ENCODE data around the gene LPP. TPM values are rescaled to one million over a fixed set of nuclear protein-coding genes. Genes with fewer than 3 reads are reported as not detected.

LPP gene
- total and polyA plus RNA-seq, 10 of the 15 experiments (the other 5 are each of a cell fraction or from before 2014, with no cell fraction given), result under 0.01 to 0.62 (median 0.03) TPM

DNA sequence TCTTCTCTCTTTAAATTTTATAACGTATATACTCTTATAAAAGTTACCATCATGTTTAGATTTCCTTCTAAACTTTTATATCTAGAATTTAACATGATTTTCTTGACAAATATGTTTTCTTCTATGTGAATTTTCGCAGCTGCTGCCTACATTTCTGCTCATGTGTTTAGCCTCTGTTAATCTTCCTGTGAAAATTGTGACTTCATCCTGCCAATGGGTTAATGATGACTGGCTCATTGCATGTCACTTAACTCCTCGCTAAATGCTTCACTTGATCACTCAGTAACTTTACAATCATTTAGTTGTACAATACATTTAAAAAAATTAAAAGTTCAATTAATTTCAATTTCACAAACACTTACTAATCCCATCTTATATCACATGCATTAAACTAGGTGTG lies 178.1 kb downstream of the LPP start:
- CTCF ChIA-PET, result interaction anchor here (1.4 kb wide), 1 partner anchor 10 kb away, joined by 3 read pairs; no protein-coding TSS in a partner anchor
- no peaks in the 10 kb centered on the region for H3K36me3 ChIP-seq (ENCODE audit: control insufficient read depth in 2 of 2, insufficient read depth in 2 of 2, low read length in 1 of 2)
- intact Hi-C loops (cut with micrococcal nuclease; ENCODE audit: unreplicated experiment), result no loop called here

DNA sequence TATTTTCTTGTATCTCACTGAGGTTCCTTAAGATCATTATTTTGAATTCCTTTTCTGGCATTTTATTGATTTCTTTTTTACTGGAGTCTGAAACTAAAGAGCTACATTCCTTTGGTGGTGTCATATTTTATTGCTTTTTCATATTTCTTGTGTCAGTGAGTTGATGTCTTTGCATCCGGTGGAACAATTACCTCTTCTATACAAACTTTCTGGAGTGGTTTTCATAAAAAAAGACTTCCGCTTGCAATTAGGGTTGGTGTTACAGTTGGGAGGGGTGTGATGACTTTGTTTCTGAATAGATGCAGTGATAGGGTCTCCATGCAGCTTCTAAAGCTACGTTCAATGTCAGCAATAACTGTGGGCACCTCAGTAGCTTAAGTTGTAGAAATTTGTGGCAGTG lies 181.7 kb downstream of the LPP start:
- Histone ChIP-seq H3K79me2 (ENCODE audit: control insufficient read depth, insufficient read depth, low read length) (no peaks in the 10 kb centered on the region), H3K9ac (ENCODE audit: control insufficient read depth, insufficient read depth, low read length) (no peak overlapping the region), H3K36me3 (ENCODE audit: control insufficient read depth in 2 of 2, insufficient read depth in 2 of 2, low read length in 1 of 2) (no peaks in the 10 kb centered on the region), H2AFZ (ENCODE audit: control insufficient read depth, low read depth, low read length) (no peak overlapping the region), H3K9me3 (replicated peaks; ENCODE audit: control insufficient read depth, insufficient read depth, low read length) (no peaks in the 10 kb centered on the region; the same call in 2 of the 3 replicates), H3K4me2 (ENCODE audit: control insufficient read depth, insufficient read depth) (no peak overlapping the region), H3K4me1 (ENCODE audit: control insufficient read depth, insufficient read depth, low read length) (no peaks in the 10 kb centered on the region), H3K27ac (ENCODE audit: control insufficient read depth, insufficient read depth) (no peak overlapping the region), H3K4me3 (no peak overlapping the region), H3K27me3 (replicated peaks in 1 of 2; ENCODE audit: control insufficient read depth in 2 of 2, insufficient read depth in 2 of 2, low read length in 1 of 2) (peaks cover 2 to 5% of the 10 kb centered on the region in 2 experiments; a peak in 1 of 4 replicates), H4K20me1 (ENCODE audit: control insufficient read depth, insufficient read depth) (no peaks in the 10 kb centered on the region; the same call in 1 of the 2 replicates)
- ChIA-PET RAD21 (ENCODE audit: unreplicated experiment) (interaction anchor here (1.5 kb wide), 1 partner anchor 590 kb away, joined by 4 read pairs; the partner anchor contains the start of gene BCL6), SMC1A (ENCODE audit: uncharacterized antibody, unreplicated experiment) (no interaction called here), CTCF (no interaction called here), POLR2A (no interaction called here)
- no TSS peak for BruUV-seq (replicated peaks)
- no peak for DNase-seq (ENCODE audit: low read depth, low spot score)
- WGBS (ENCODE audit: insufficient coverage, insufficient replicate concordance, low lambda C conversion rate, missing lambda C conversion rate), result 68% methylated on average over 3 of the region's 3 CpGs
- intact Hi-C loops (cut with micrococcal nuclease; ENCODE audit: unreplicated experiment), result no loop called here
- no peak for FAIRE-seq
- in situ Hi-C loops (cut with MboI), result no loop called here
- no peak for ATAC-seq
- TF ChIP-seq SIX5 (IDR thresholded peaks at IDR 0.05; ENCODE audit: low read depth, low read length, severe bottlenecking), result no peak
- no peak for TF ChIP-seq TBL1XR1 (IDR thresholded peaks at IDR 0.05; ENCODE audit: low read depth, low read length)
- TF ChIP-seq IKZF2 (IDR thresholded peaks at IDR 0.05), result no peak
- TF ChIP-seq SRF (IDR thresholded peaks at IDR 0.05; ENCODE audit: low read depth in 2 of 2, low read length in 2 of 2), result no peak
- TF ChIP-seq CREB1 (IDR thresholded peaks at IDR 0.05; ENCODE audit: low read depth), result no peak
- TF ChIP-seq, protein P1, sequence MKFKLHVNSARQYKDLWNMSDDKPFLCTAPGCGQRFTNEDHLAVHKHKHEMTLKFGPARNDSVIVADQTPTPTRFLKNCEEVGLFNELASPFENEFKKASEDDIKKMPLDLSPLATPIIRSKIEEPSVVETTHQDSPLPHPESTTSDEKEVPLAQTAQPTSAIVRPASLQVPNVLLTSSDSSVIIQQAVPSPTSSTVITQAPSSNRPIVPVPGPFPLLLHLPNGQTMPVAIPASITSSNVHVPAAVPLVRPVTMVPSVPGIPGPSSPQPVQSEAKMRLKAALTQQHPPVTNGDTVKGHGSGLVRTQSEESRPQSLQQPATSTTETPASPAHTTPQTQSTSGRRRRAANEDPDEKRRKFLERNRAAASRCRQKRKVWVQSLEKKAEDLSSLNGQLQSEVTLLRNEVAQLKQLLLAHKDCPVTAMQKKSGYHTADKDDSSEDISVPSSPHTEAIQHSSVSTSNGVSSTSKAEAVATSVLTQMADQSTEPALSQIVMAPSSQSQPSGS (IDR thresholded peaks at IDR 0.05; ENCODE audit: low read length), result no peak

More for the DNA sequence above, 178.1 kb downstream of the LPP start:
- no TSS peak for BruUV-seq (replicated peaks)
- Histone ChIP-seq H3K27me3 (replicated peaks in 1 of 2; ENCODE audit: control insufficient read depth in 2 of 2, insufficient read depth in 2 of 2, low read length in 1 of 2) (peaks cover 0 to 6% of the 10 kb centered on the region in 2 experiments; a peak in 1 of 4 replicates), H3K4me2 (ENCODE audit: control insufficient read depth, insufficient read depth) (no peak overlapping the region), H3K4me3 (no peak overlapping the region), H3K79me2 (ENCODE audit: control insufficient read depth, insufficient read depth, low read length) (no peaks in the 10 kb centered on the region), H2AFZ (ENCODE audit: control insufficient read depth, low read depth, low read length) (no peak overlapping the region), H3K4me1 (ENCODE audit: control insufficient read depth, insufficient read depth, low read length) (no peaks in the 10 kb centered on the region), H3K9ac (ENCODE audit: control insufficient read depth, insufficient read depth, low read length) (no peak overlapping the region), H4K20me1 (ENCODE audit: control insufficient read depth, insufficient read depth) (no peaks in the 10 kb centered on the region), H3K9me3 (replicated peaks; ENCODE audit: control insufficient read depth, insufficient read depth, low read length) (no peaks in the 10 kb centered on the region; the same call in 2 of the 3 replicates), H3K27ac (ENCODE audit: control insufficient read depth, insufficient read depth) (no peak overlapping the region)
- no peak for TF ChIP-seq TBL1XR1 (IDR thresholded peaks at IDR 0.05; ENCODE audit: low read depth, low read length)
- TF ChIP-seq HCFC1 (IDR thresholded peaks at IDR 0.05; ENCODE audit: low read length), result no peak
- TF ChIP-seq, protein P2, sequence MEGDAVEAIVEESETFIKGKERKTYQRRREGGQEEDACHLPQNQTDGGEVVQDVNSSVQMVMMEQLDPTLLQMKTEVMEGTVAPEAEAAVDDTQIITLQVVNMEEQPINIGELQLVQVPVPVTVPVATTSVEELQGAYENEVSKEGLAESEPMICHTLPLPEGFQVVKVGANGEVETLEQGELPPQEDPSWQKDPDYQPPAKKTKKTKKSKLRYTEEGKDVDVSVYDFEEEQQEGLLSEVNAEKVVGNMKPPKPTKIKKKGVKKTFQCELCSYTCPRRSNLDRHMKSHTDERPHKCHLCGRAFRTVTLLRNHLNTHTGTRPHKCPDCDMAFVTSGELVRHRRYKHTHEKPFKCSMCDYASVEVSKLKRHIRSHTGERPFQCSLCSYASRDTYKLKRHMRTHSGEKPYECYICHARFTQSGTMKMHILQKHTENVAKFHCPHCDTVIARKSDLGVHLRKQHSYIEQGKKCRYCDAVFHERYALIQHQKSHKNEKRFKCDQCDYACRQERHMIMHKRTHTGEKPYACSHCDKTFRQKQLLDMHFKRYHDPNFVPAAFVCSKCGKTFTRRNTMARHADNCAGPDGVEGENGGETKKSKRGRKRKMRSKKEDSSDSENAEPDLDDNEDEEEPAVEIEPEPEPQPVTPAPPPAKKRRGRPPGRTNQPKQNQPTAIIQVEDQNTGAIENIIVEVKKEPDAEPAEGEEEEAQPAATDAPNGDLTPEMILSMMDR (IDR thresholded peaks at IDR 0.05 in 2 of 3, conservative IDR thresholded peaks at IDR 0.05 in 1 of 3; ENCODE audit: control insufficient read depth in 2 of 3, extremely low read depth in 1 of 3, insufficient read depth in 1 of 3, low read depth in 3 of 3, low read length in 3 of 3), result no peak
- TF ChIP-seq CBX5 (IDR thresholded peaks at IDR 0.05; ENCODE audit: low read depth), result no peak
- DNase-seq (ENCODE audit: low read depth, low spot score), result no peak
- RAD21 ChIA-PET (ENCODE audit: unreplicated experiment), result no interaction called here
- SMC1A ChIA-PET (ENCODE audit: uncharacterized antibody, unreplicated experiment), result interaction anchor here (1.0 kb wide), 1 partner anchor 30 kb away, joined by 3 read pairs; no protein-coding TSS in a partner anchor
- POLR2A ChIA-PET, result no interaction called here
- FAIRE-seq, result no peak
- ATAC-seq, result no peak
- in situ Hi-C loops (cut with MboI), result no loop called here
- 15% methylated on average over 3 of the region's 3 CpGs for WGBS (ENCODE audit: insufficient coverage, insufficient replicate concordance, low lambda C conversion rate, missing lambda C conversion rate)

Measured in GM12878 (cell line).